ENCODE data around the gene NEK6. TPM values are rescaled to one million over a fixed set of nuclear protein-coding genes. Genes with fewer than 3 reads are reported as not detected.

Gene NEK6
- polyA plus RNA-seq, 3 donors, result 15.8 to 24.6 (median 18.3) TPM

DNA sequence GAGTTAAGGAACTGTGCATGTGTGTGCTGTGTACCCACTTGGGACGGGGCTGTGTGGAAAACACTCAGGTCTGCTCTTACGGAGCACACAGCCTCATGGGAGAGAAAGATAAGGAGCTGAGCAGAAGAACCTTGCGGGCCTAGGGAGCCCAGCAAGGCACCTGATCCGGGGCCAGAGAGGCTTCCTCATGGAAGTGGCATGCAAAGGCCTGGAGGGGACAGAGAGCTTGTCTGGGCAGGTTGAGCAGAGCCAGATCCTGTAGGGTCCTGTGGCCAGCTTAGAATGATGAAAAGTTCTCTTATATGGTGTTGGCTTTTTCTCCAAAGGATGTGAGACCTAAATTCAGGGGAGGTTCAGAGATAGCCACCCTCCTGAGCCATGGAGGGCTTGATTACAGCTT is 45.2 kb downstream of the NEK6 start:
- 84 to 88% (median 85%) methylated on average over 4 of the region's 4 CpGs for WGBS, 3 donors

DNA sequence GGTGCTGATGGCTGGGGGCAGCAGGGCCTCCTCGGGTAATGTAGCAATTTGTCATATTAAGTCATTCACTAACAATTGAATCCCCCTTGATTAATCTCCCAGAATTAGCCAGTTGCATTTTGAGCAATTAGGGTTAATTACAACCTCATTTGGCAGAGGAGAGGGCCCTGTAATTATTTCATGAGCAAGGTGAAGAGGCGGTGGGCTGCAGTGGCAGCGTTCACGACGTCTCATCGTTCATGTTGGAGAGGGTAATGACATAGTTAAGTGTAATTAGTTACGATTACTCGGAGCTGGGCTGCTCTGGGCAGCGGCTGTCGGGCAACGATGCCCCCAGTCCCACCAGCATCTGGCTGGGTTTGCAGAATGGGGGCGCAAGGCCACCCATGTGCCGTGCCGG is 46.0 kb downstream of the NEK6 start:
- 91 to 93% (median 92%) methylated on average over 14 of the region's 14 CpGs for WGBS, 3 donors
- H3K27ac ChIP-seq (ENCODE audit: low read depth, low read length), result no peak overlapping the region

More for the DNA sequence above, 45.2 kb downstream of the NEK6 start:
- H3K27ac ChIP-seq (ENCODE audit: low read depth, low read length), result no peak overlapping the region

DNA sequence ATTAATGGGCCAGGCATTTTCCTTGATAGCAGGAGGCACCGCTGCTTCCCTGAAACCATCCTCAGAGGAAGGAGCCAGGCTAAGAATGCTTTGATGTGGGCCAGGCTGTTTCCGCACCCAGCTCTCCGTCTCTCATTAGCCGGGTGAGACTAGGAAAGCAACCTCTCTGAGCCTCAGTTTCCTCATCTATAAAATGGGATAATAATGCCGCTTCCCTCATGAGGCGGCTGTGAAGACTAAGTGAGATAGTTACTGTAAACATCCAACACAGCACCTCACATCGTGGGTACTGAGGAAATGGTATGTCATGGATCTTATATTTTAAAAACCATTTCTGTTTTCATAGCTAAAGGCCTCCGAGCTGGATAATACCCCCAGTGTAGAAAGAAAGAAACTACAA is 46.5 kb downstream of the NEK6 start:
- H3K27ac ChIP-seq (ENCODE audit: low read depth, low read length), result no peak overlapping the region
- WGBS, 3 donors, result 90 to 93% (median 93%) methylated on average over 8 of the region's 8 CpGs

DNA sequence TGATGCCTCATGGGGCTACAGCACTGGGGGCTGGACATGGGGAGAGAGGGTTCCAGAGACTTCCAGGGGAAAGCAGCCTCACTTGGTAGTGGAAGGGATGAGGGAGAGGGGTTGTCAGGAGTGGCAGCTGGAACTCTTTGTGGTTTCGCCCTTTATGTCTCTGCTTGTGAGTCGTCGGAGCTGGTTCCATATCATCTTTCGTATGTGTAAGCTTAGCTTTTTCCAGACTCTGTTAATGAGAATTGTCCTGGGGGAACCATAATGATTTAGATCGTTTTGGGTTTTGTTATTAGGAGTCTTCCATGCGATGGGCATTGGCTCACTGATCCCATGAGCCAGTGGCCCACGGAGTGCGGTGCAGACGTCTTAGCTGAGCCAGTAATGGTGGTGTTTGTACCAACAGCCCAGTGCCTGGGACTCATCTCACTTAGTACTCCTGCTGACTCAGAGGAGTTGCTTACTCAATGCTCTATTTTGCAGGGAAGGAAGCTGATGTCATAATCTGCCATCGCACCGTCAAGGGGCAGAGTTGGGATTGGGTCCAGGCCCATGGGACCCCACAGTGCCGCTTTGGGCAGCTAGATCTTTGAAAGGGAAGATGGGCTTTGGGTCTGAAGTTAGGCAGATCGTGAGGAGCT is 48.5 kb downstream of the NEK6 start:
- 58 to 86% (median 64%) methylated on average over 13 of the region's 13 CpGs for WGBS, 3 donors
- no peak overlapping the region for H3K27ac ChIP-seq (ENCODE audit: low read depth, low read length)

DNA sequence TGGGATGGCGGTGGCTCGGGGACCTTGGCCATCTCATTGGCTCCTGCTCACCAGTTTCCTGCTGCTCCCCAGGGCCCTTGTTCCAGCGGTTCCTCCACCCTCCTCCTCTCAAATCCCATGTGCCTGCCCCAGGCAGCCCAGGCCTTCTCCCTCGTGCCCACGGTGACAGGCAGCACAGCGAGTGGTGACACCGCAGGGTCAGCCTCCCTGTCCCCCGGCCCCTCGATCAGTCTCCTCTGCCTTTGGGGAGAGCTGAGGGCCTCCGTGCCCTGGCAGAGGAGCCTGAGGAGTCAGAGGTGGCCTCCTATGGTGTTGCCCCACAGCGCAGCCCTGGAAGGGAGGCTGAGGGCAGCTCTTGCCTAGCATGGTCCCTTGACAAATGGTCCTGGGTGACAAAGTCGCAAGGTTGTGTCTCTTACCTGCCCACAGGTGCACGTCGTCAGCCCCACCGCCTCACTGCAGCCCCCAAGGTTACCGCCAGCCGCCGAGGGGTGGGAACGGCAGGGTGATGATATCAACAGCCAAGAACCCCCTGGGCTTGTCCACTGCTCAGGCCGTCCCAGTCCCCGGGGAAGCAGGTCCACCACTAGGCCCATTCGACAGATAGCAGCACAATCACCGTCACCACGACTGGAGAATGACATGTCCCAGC is 49.8 kb downstream of the NEK6 start:
- WGBS, 3 donors, result 90 to 91% (median 91%) methylated on average over 24 of the region's 24 CpGs
- H3K27ac ChIP-seq (ENCODE audit: low read depth, low read length), result no peak overlapping the region

DNA sequence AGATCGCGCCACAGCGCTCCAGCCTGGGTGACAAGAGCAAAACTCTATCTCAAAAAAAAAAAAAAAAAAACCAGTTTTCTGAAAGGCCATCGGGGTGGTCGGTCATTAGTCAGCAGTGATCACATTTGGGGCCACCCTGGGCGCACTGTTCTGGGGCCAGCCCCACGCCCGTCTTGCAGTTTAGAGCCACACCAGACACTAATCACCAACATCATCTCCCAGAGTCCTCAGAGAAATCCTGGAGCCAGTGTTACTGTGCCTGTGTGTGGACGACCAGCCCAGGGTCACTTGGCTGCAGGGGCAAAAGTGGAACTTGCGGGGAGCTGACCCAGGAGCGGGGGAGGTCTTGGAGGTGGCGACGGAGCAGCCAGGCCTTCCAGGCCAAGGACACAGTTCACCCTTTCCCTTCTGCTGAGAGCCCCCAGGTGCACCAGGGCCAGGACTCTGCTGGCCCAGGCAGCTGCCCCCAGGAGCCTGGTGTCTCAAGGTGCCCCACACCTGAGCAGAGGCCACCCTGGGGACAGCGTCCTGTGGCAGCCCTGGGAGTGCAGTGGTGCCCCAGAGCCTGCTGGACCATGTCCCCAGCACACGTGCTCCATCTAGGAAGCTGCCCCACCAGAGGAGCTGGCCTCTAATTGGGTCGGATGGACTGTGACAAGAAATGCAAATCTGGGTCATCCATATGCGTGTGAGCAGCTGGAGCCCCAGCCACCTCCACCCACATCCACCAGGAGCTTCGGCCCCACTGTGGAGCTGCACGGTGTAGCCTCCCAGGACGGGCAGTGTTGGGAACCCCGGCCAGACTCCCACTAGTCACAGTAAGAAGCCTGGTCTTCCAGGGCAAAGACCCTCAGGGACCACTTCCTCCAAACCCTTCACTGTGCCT is 51.1 kb downstream of the NEK6 start:
- H3K27ac ChIP-seq (ENCODE audit: low read depth, low read length), result no peak overlapping the region
- WGBS, 3 donors, result 93 to 95% (median 93%) methylated on average over 21 of the region's 21 CpGs

DNA sequence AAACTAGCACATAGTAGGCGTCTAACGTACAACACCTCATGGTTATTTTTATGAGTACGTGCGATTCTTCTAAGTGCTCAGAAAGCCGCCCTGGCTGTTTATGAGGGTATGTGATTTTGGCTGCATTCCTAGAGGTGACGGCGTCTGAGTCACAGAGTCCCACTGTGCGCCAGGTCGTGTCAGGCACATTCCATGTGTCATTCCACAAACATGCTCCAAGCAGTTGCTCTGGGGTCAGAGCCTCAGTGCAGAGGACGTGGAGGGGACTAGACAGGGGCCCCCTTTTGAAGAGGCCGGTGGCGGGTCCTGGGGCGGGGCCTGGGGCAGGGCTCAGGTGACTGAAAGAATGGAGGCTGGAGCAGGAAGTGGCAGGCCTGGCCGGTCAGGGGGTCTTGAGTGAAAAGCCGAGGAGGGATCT is 51.9 kb downstream of the NEK6 start:
- no peak overlapping the region for H3K27ac ChIP-seq (ENCODE audit: low read depth, low read length)
- WGBS, 3 donors, result 85 to 92% (median 91%) methylated on average over 15 of the region's 15 CpGs

DNA sequence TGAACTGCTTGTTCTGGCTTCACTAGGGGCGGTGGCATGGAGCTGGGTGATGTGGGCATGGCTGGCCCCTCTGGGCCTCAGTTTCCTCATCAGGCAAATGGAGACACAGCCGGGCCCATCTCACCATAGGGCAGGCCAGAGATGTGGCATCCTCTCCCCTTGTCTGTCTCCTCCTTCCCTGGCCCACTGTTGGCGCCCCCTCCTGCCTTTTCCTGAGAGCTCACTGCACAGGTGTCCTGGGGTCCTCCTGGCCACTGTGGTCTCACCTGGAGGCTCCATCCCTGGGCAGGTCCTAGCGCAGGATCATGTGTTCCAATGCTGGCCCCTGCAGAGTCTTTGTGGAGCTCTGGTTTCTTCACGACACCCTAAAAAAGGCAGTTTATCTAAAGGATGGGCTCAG is 53.5 kb downstream of the NEK6 start:
- no peak overlapping the region for H3K27ac ChIP-seq (ENCODE audit: low read depth, low read length)
- WGBS, 3 donors, result 97 to 99% (median 97%) methylated on average over 5 of the region's 5 CpGs

DNA sequence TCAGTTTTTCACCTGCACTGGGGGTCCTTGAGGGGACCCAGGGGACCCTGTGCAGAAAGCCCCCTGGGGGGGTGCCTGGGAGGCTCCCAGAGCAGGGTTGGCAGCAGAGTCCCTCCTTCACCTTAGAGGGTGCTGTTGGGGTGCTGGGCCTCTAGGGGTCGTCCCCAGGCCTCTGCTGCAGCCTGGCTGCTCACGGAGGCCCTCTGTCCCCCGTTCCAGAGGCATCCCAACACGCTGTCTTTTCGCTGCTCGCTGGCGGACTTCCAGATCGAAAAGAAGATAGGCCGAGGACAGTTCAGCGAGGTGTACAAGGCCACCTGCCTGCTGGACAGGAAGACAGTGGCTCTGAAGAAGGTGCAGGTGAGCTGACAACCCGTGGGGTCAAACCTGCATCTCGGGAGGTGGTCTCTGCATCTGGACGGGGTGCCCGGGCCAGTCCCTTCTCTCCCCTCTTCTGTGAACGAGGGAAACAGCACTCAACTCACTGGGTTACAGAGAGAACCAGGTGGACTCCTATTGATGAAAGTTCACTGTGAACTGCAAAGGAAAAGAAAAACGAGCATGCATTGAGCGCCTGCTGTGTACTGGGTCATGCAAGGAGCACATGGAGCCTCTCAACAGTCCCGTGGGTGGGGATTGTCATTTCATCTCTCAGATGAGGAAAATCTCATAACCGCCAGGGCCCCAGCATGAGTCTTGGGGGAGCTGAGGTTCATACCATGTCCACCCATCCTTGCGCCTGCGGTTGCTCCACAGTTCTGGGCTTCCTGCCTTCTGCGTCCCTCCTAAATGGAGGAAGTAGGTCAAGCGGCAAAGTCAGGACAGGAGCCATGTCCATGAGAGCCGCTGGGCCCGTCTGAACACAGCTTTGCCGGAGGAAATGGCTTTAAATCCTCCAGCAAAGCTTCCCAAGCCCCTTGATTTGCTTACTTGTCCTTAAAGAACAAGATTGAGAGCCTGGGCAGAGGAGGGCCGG is 54.8 kb downstream of the NEK6 start:
- 78 to 86% (median 82%) methylated on average over 26 to 27 of the region's 27 CpGs for WGBS, 3 donors
- H3K27ac ChIP-seq (ENCODE audit: low read depth, low read length), result no peak overlapping the region

DNA sequence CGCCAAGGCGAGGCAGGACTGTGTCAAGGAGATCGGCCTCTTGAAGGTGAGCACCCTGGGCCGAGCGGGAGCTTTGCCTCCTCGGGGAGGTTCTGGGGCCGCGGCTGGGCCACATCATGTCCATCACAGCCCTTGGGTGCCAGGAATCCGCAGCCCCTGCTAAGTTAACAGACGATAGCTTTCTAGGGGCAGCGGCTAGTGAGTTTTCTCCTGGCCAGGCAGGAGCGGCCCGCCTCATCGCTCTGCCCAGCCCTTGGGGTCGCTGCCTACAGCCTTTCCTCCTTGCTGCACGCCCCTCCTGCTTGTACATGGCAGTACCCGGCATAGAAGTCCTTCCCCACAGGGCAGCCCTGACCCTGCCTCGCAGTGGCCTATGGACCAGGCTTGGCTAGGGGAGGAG is 56.2 kb downstream of the NEK6 start:
- WGBS, 3 donors, result 95 to 96% (median 96%) methylated on average over 18 of the region's 18 CpGs
- no peak overlapping the region for H3K27ac ChIP-seq (ENCODE audit: low read depth, low read length)

DNA sequence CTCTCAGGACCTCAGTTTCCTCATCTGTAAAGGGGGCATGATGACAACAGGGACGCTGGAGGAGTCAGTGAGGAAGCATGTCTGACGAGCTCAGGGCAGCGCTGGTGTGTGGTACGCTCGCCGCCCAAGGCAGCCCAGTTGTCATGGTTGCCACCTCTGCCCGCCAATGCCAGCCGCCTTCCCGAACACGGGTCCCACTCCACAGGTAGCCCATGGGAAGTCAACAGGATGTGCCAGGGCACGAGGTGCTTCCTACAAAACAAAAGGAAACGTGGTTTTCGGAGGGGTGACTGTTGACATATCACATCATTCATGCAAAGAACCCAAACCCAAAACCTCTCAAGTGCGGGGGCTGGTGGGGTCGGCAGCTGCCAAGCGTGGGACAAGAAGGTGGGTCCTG is 58.1 kb downstream of the NEK6 start:
- no peak overlapping the region for H3K27ac ChIP-seq (ENCODE audit: low read depth, low read length)
- WGBS, 3 donors, result 70 to 93% (median 75%) methylated on average over 16 of the region's 16 CpGs

DNA sequence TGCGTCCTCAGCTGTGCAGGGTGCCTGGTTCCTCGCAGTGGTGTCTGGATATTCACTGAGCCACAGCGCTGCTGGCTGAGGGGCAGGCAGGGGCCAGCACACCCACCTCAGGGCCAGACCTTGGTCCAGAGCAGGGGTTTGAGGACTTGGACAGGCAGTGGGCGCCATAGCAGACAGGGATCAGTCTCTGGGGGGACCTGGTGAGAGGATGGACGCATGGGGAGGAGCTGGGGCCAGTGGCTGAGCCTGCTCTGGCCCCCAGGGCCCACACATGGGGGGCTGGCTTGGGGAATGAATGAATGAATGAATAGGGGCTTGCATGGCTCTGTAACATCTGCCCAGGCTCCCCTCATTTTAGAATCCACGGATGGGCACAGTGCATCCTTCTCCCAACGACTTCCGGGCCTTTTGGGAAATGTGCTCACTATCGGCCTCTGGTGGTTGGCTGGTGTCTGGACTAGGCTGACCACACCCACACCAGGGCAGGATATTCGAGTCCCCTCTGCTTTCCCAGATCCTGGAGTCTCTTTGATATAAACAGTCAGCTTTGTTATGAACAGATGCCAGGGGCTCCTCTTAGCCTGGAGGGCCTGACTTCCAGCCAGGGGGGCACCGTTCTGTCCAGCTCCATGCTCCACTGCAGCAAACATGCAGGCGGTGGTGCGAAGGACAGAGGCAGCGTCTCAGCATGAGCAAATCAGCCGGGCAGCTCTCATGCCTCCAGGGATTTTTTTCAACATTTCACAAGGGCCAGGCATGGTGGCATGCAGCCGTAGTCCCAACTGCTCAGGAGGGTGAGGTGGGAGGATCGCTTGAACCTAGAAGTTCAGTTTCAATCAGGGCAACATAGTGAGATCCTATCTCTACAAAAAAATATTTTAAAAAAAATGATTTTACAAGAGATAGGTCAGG is 62.6 kb downstream of the NEK6 start:
- WGBS, 3 donors, result 56 to 66% (median 60%) methylated on average over 17 of the region's 17 CpGs
- H3K27ac ChIP-seq (ENCODE audit: low read depth, low read length), result no peak overlapping the region

DNA sequence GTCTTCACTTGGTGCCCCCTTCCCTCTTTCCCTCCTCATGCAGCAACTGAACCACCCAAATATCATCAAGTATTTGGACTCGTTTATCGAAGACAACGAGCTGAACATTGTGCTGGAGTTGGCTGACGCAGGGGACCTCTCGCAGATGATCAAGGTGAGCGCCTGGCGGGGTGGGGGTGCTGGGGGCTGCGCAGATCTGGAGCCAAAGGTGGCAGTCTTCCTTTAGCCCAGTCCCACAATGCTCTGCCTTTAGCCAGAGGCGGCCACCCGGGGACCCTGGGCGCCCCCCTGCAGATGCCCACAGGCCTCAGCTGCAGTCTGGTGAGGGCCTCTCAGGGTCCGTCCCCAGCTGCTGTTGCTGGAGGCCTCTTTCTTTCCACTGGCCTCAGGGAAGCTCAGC is 63.7 kb downstream of the NEK6 start:
- WGBS, 3 donors, result 88 to 92% (median 91%) methylated on average over 12 of the region's 12 CpGs

DNA sequence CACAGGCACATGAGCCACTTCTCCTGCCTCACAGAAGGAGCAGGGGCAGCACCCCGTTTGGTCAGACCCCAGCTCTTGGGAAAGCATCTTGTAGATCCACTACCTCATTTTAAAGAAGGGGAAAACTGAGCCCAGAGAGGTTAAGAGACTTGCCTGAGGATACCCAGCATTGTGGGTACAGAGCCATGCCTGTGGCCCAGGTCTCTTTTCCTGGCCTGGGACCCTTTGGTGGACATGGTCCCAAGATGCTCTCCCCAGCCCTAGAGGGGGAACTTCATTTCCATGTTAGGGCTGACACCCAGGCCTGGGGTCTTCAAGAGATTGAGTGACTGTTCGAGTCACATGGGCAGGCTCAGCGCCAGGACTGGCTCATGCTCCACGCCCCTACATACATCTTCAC is 64.2 kb downstream of the NEK6 start:
- WGBS, 3 donors, result 62 to 96% (median 77%) methylated on average over 4 of the region's 4 CpGs
- H3K27ac ChIP-seq (ENCODE audit: low read depth, low read length), result no peak overlapping the region

More for the DNA sequence above, 63.7 kb downstream of the NEK6 start:
- H3K27ac ChIP-seq (ENCODE audit: low read depth, low read length), result no peak overlapping the region

DNA sequence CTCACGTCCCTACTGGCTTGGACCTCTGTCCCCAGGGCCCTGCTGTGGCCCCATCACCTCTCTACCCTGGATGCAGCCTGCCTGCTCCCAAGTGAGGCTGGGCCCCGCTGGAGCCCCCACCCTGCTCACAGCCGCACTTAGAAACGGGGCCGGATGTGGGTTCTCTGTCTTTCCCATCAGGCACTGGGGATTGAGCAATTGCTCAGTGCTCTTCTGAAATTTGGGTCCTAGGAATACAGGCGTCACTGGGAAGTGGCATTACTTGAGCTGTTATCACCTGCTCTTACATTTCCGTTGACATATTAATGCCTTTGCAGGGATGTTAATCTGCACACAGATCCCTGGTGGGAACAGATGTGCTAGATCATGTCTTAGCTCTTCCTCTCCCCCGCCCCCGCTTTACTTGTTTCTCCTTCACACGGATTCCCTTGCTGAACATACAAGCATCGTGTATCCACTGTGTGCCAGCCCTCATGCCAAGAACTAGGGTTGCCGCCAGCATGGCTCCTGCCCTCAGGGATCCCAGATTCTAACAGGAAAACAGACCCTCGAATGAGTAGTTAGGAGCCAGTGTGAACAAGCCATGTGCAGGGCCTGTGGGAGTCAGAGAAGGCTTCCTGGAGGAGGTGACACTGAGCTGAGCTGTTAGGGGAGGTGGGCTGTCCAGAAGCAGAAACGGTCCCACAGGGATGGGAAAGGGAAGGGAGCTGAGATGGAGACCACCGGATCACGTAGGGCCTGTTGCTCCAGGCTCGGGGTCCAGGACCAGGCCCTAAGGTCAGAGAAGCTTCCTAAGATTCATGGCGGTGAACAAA is 65.1 kb downstream of the NEK6 start:
- H3K27ac ChIP-seq (ENCODE audit: low read depth, low read length), result no peak overlapping the region
- 74 to 92% (median 79%) methylated on average over 18 of the region's 18 CpGs for WGBS, 3 donors

DNA sequence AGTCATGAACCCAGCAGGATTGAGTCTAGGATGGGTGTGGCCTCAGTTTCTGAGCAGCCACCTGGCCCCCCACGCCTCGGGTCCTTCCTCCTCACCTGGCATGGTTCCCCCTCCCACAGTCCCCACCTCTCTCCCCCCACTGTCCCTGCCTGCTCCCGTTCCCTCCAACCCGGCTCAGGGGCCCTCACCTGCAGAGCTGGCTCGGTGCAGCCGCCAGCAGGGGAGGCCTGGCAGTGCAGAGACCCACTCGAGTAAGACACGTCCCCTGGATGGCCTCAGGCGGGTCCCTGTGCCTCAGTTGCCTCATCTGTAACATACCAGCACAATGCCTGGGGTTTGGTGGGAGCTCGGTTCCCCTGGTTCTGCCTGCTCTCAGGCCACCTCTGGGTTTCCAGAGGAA is 66.2 kb downstream of the NEK6 start:
- H3K27ac ChIP-seq (ENCODE audit: low read depth, low read length), result no peak overlapping the region
- 84 to 89% (median 84%) methylated on average over 10 of the region's 10 CpGs for WGBS, 3 donors
